Neural cell (in vitro differentiated cells): Measurements from ENCODE around the gene DEFB131B. TPM values are rescaled to one million over a fixed set of nuclear protein-coding genes. Genes with fewer than 3 reads are reported as not detected.
"Not testable (repeated sequence)": the region's sequence is repeated elsewhere in the genome, so short reads cannot be mapped to it uniquely, and the experiment has no call there.

Experiments used
- H2AFZ ChIP-seq: fragments of 200-600, 300-800 bp; sonication (generic), shearing (Covaris generic); 2 replicates; pipeline ENCODE4 v1.6.0; 2014; ENCODE audit warnings: low read depth, mild to moderate bottlenecking, antibody characterized with exemption, low read length, moderate library complexity
- H3F3A ChIP-seq: fragments of 200-600 bp; shearing (Covaris generic); 2 replicates; pipeline ENCODE4 v1.6.1; 2016; ENCODE audit warnings: mild to moderate bottlenecking, moderate library complexity, mixed read lengths, antibody characterized with exemption, low read length; ENCODE audit not compliant: insufficient read depth, poor library complexity, severe bottlenecking
- H3K27ac ChIP-seq: fragments of 200-600, 300-800 bp; sonication (generic), shearing (Covaris generic); 2 replicates; pipeline ENCODE4 v1.5.1; 2014; ENCODE audit warnings: mild to moderate bottlenecking, low read length, moderate library complexity
- H3K27me3 ChIP-seq: fragments of 300-800, 200-600 bp; sonication (generic), shearing (Covaris generic); 2 replicates; pipeline ENCODE4 v1.6.0; 2014; ENCODE audit warnings: mild to moderate bottlenecking, low read depth, low read length, moderate library complexity; ENCODE audit not compliant: insufficient read depth
- H3K36me3 ChIP-seq: fragments of 300-800, 200-600 bp; sonication (generic), shearing (Covaris generic); 2 replicates; pipeline ENCODE4 v1.5.1; 2014; ENCODE audit warnings: mild to moderate bottlenecking, antibody characterized with exemption, low read length, moderate library complexity; ENCODE audit not compliant: insufficient read depth
- H3K4me2 ChIP-seq: fragments of 300-800, 200-600 bp; sonication (generic), shearing (Covaris generic); 2 replicates; pipeline ENCODE4 v1.6.0; 2014; ENCODE audit warnings: mild to moderate bottlenecking, low read length
- H3K4me3 ChIP-seq: fragments of 300-800, 200-600 bp; sonication (generic), shearing (Covaris generic); 2 replicates; pipeline ENCODE4 v1.5.1; 2014; ENCODE audit warnings: mild to moderate bottlenecking, low read length, moderate library complexity
- H3K79me2 ChIP-seq: fragments of 200-600 bp; shearing (Covaris generic); replicated peaks from 2 replicates; pipeline ENCODE4 v1.6.0; 2014; ENCODE audit warnings: mild to moderate bottlenecking, low read length, moderate library complexity; ENCODE audit not compliant: insufficient read depth
- H3K9ac ChIP-seq: fragments of 300-800, 200-600 bp; sonication (generic), shearing (Covaris generic); 2 replicates; pipeline ENCODE4 v1.6.1; 2016; ENCODE audit warnings: mild to moderate bottlenecking, low read length, mixed read lengths
- H3K9me2 ChIP-seq: fragments of 200-600 bp; shearing (Covaris generic); 2 replicates; pipeline ENCODE4 v1.6.1; 2016; ENCODE audit warnings: mild to moderate bottlenecking, low read length, mixed read lengths; ENCODE audit not compliant: insufficient read depth
- H3K9me3 ChIP-seq: fragments of 200-600, 300-800 bp; sonication (generic), shearing (Covaris generic); 2 replicates; pipeline ENCODE4 v1.6.1; 2016; ENCODE audit warnings: mild to moderate bottlenecking, mixed run types, low read length, moderate library complexity, mixed read lengths
- H4K20me1 ChIP-seq: fragments of 200-600 bp; shearing (Covaris generic); 2 replicates; pipeline ENCODE4 v1.6.1; 2016; ENCODE audit warnings: mild to moderate bottlenecking, mixed run types; ENCODE audit not compliant: insufficient read depth
- EP300 ChIP-seq: fragments of 450-650 bp; conservative IDR thresholded peaks from 2 replicates; pipeline ENCODE4 v1.6.1; 2014; ENCODE audit warnings: antibody characterized with exemption, mild to moderate bottlenecking, moderate library complexity; ENCODE audit not compliant: poor library complexity, severe bottlenecking
- EZH2 ChIP-seq: fragments of 200-600, 300-800 bp; shearing (Covaris generic), sonication (generic); IDR thresholded peaks from 2 replicates; pipeline ENCODE4 v1.6.1; 2014; ENCODE audit warnings: antibody characterized with exemption, low read length, borderline replicate concordance, mild to moderate bottlenecking; ENCODE audit not compliant: insufficient read depth, poor library complexity, severe bottlenecking
- MXI1 ChIP-seq: fragments of 450-650 bp; conservative IDR thresholded peaks from 2 replicates; pipeline ENCODE4 v1.6.1; 2014; ENCODE audit warnings: antibody characterized with exemption, mild to moderate bottlenecking; ENCODE audit not compliant: poor library complexity, severe bottlenecking
- POLR2AphosphoS5 ChIP-seq: IDR thresholded peaks from 2 replicates; pipeline ENCODE4 v1.6.1; 2012
- RAD21 ChIP-seq: fragments of 450-650 bp; conservative IDR thresholded peaks from 2 replicates; pipeline ENCODE4 v1.6.1; 2014; ENCODE audit warnings: antibody characterized with exemption, mild to moderate bottlenecking, moderate library complexity
- SMC3 ChIP-seq: fragments of 450-650 bp; conservative IDR thresholded peaks from 2 replicates; pipeline ENCODE4 v1.6.1; 2014; ENCODE audit warnings: antibody characterized with exemption, mild to moderate bottlenecking, moderate library complexity; ENCODE audit not compliant: poor library complexity
- TAF1 ChIP-seq: IDR thresholded peaks from 2 replicates; pipeline ENCODE4 v1.6.1; 2012; ENCODE audit warnings: low read depth
- polyA plus RNA-seq: library from polyadenylated mRNA; depleted of rRNA; stranded (reverse); fragments of >200 nt; gene quantifications from 2 replicates; pipeline ENCODE4 v1.2.3, GENCODE V29; 2014
- TF ChIP-seq, protein P1 (sequence below): fragments of 450-650 bp; IDR thresholded peaks from 2 replicates; pipeline ENCODE4 v1.5.1; 2014; ENCODE audit warnings: antibody characterized with exemption, mild to moderate bottlenecking, moderate library complexity; ENCODE audit not compliant: poor library complexity, severe bottlenecking
- TF ChIP-seq, protein P2 (sequence below): IDR thresholded peaks from 2 replicates; pipeline ENCODE4 v1.6.1; 2012; ENCODE audit warnings: borderline replicate concordance

The DEFB131B gene
- polyA plus RNA-seq, 1 donor from 2014 or later = not detected

DNA sequence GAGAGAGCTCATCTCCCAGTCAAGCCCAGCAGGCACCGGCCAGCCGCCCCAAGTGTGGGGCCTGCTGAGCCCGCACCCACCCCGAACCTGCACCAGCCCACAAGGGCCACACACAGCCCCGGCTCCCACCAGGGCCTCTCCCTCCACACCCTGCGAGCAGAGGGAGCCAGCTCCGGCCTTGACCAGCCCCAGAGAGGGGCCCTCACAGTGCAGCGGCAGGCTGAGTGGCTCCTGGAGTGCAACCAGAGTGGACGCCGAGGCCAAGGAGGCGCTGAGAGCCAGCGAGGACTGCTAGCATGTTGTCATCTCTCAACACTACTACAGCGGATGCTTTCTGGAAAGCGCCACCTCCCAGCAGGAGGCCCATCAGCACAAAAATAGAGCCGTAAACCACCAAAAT is 34.4 kb upstream of the DEFB131B start:
- Histone ChIP-seq H3K9me2 (no peaks in the 10 kb centered on the region), H3F3A (no peaks in the 10 kb centered on the region), H3K79me2 (no peaks in the 10 kb centered on the region), H3K4me3 (no peak overlapping the region), H3K36me3 (no peaks in the 10 kb centered on the region), H3K27ac (no peak overlapping the region), H4K20me1 (no peaks in the 10 kb centered on the region), H3K9me3 (no peaks in the 10 kb centered on the region), H3K9ac (no peak overlapping the region), H2AFZ (no peak overlapping the region), H3K27me3 (no peaks in the 10 kb centered on the region), H3K4me2 (no peak overlapping the region)
- TF ChIP-seq EP300 (no peak), EZH2 (no peak), RAD21 (no peak), TAF1 (no peak), SMC3 (no peak), MXI1 (no peak), POLR2AphosphoS5 (no peak)
- TF ChIP-seq, protein P1, sequence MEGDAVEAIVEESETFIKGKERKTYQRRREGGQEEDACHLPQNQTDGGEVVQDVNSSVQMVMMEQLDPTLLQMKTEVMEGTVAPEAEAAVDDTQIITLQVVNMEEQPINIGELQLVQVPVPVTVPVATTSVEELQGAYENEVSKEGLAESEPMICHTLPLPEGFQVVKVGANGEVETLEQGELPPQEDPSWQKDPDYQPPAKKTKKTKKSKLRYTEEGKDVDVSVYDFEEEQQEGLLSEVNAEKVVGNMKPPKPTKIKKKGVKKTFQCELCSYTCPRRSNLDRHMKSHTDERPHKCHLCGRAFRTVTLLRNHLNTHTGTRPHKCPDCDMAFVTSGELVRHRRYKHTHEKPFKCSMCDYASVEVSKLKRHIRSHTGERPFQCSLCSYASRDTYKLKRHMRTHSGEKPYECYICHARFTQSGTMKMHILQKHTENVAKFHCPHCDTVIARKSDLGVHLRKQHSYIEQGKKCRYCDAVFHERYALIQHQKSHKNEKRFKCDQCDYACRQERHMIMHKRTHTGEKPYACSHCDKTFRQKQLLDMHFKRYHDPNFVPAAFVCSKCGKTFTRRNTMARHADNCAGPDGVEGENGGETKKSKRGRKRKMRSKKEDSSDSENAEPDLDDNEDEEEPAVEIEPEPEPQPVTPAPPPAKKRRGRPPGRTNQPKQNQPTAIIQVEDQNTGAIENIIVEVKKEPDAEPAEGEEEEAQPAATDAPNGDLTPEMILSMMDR = no peak
- TF ChIP-seq, protein P2, sequence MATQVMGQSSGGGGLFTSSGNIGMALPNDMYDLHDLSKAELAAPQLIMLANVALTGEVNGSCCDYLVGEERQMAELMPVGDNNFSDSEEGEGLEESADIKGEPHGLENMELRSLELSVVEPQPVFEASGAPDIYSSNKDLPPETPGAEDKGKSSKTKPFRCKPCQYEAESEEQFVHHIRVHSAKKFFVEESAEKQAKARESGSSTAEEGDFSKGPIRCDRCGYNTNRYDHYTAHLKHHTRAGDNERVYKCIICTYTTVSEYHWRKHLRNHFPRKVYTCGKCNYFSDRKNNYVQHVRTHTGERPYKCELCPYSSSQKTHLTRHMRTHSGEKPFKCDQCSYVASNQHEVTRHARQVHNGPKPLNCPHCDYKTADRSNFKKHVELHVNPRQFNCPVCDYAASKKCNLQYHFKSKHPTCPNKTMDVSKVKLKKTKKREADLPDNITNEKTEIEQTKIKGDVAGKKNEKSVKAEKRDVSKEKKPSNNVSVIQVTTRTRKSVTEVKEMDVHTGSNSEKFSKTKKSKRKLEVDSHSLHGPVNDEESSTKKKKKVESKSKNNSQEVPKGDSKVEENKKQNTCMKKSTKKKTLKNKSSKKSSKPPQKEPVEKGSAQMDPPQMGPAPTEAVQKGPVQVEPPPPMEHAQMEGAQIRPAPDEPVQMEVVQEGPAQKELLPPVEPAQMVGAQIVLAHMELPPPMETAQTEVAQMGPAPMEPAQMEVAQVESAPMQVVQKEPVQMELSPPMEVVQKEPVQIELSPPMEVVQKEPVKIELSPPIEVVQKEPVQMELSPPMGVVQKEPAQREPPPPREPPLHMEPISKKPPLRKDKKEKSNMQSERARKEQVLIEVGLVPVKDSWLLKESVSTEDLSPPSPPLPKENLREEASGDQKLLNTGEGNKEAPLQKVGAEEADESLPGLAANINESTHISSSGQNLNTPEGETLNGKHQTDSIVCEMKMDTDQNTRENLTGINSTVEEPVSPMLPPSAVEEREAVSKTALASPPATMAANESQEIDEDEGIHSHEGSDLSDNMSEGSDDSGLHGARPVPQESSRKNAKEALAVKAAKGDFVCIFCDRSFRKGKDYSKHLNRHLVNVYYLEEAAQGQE = no peak

DNA sequence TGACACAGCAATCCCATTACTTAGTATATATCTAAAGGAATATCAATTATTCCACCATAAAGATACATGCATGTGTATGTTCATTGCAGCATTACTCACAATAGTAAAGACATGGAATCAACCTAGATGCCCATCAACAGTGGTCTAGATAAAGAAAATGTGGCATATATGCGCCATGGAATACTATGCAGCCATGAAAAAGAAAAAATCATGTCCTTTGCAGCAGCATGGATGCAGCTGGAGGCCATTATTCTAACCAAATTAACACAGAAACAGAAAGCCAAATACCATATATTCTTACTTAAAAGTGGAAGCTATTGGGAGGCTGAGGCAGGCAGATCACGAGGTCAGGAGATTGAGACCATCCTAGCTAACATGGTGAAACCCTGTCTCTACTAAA is 24.4 kb upstream of the DEFB131B start:
- H3K27me3 ChIP-seq, H3K27ac ChIP-seq, H3K9me2 ChIP-seq, H4K20me1 ChIP-seq, H3K9ac ChIP-seq, H3K4me3 ChIP-seq, H3K4me2 ChIP-seq, H3K9me3 ChIP-seq, H3K79me2 ChIP-seq, H2AFZ ChIP-seq, H3K36me3 ChIP-seq, H3F3A ChIP-seq: not testable (repeated sequence)

DNA sequence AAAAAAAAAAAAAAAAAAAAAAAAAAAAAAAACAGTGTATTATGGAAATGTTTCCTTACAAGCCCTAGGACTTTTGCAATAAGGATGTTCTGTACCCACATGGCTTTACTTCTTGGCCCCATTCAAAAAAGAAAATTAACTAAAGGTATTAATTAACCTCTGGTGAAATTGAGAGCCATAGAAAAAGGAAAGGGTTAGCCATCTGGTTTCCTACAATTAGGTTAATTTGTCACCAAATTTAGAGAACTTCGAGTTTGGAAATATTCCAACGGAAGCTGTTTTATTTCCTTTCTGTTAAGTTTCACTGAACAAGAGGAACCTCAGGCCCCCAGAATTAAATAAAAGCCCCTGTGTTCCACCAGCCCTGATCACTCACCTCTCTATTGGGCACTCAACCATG is 22.4 kb upstream of the DEFB131B start:
- not testable (repeated sequence) for H3K27me3 ChIP-seq, H3K36me3 ChIP-seq, H3K79me2 ChIP-seq, H3K27ac ChIP-seq, H2AFZ ChIP-seq, H3K9ac ChIP-seq, H3K9me3 ChIP-seq, H3K4me2 ChIP-seq, H3K9me2 ChIP-seq, H3K4me3 ChIP-seq, H4K20me1 ChIP-seq, H3F3A ChIP-seq

DNA sequence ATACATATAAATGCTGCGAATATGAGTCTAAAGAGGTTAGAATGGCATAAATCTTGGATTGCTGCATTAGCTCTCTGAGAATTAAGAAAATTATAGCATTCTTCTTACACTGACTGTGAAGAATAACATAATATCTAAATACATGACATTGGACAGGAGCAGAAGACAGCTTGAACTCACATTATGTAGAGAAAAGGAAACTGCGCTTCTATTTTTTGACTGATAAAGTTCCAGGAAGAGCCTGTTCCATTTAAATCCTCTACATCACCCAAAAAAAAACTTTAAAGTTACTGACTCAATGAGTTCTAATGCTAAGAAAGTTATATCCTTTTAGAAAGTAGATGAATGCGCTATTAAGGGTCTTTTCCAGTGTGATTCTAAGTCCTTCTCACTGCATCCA is 17.4 kb upstream of the DEFB131B start:
- not testable (repeated sequence) for H3K27me3 ChIP-seq, H3F3A ChIP-seq

More for the DNA sequence above, 17.4 kb upstream of the DEFB131B start:
- not testable (repeated sequence) for H4K20me1 ChIP-seq, H3K36me3 ChIP-seq, H3K9me2 ChIP-seq, H2AFZ ChIP-seq, H3K9me3 ChIP-seq, H3K4me2 ChIP-seq, H3K27ac ChIP-seq, H3K79me2 ChIP-seq, H3K9ac ChIP-seq, H3K4me3 ChIP-seq
